K562 (cell line): ENCODE data around the gene PCDHA6. TPM values are rescaled to one million over a fixed set of nuclear protein-coding genes. Genes with fewer than 3 reads are reported as not detected.
A peak's percentile ranks its signal among the peaks of the same experiment; 100 is the strongest.

ENCODE experiments used
- CBX1 ChIP-seq: sonication (generic); IDR thresholded peaks from 2 replicates; pipeline ENCODE4 v1.6.1; 2016; ENCODE audit warnings: antibody characterized with exemption, low read depth, mild to moderate bottlenecking
- CCAR2 ChIP-seq: fragments of 200-400 bp; formaldehyde crosslinking; IDR thresholded peaks from 2 replicates; pipeline ENCODE4 v1.6.1; 2017; ENCODE audit warnings: mild to moderate bottlenecking, low read depth, low read length
- ESRRB ChIP-seq: fragments of 250-450 bp; sonication (Bioruptor Pico); IDR thresholded peaks from 2 replicates; pipeline ENCODE4 v1.5.0; 2020; ENCODE audit warnings: mild to moderate bottlenecking, moderate library complexity, borderline replicate concordance
- HDAC8 ChIP-seq: fragments of 450-650 bp; IDR thresholded peaks from 2 replicates; pipeline ENCODE4 v1.6.1; 2016; ENCODE audit warnings: mild to moderate bottlenecking, missing genetic modification characterization, moderate library complexity, missing compliant biosample characterization
- ILF3 ChIP-seq: fragments of 450-650 bp; IDR thresholded peaks from 2 replicates; pipeline ENCODE4 v1.6.1; 2018; ENCODE audit warnings: antibody characterized with exemption, mild to moderate bottlenecking, moderate library complexity, borderline replicate concordance
- NR3C1 ChIP-seq: sonication (generic); formaldehyde crosslinking; IDR thresholded peaks from 2 replicates; pipeline ENCODE4 v1.8.1; 2022; ENCODE audit warnings: missing genetic modification reagents
- ZKSCAN8 ChIP-seq: fragments of 200-800 bp; sonication (Bioruptor generic); IDR thresholded peaks from 2 replicates; pipeline ENCODE4 v1.6.1; 2016; ENCODE audit warnings: missing genetic modification characterization, missing compliant biosample characterization
- ZNF354B ChIP-seq: fragments of 250-450 bp; sonication (Bioruptor Pico); IDR thresholded peaks from 2 replicates; pipeline ENCODE4 v1.4.0; 2020
- ZNF780A ChIP-seq: fragments of 250-450 bp; sonication (Bioruptor Pico); IDR thresholded peaks from 2 replicates; pipeline ENCODE4 v1.5.0; 2021; ENCODE audit warnings: mild to moderate bottlenecking
- polyA plus RNA-seq, 8 experiments: library from polyadenylated mRNA; depleted of rRNA in 4 of 8; stranded (reverse) in 5 of 8; unstranded in 3 of 8; fragments of >200 nt; fragmentation: Nextera tagmentation in 2 of 8; fragmentation: Illumina TruSeq in 1 of 8; extraction: Ambion mirVana in 2 of 8; extraction: Trizol in 1 of 8; gene quantifications; 2 replicates each; pipeline versions ENCODE4 v1.2.1 to v1.2.3, GENCODE V29; 2011 to 2014; ENCODE audit warnings: inconsistent platforms in 1 of 8, missing spikeins in 1 of 8
- total RNA-seq, 7 experiments: library from RNA; depleted of rRNA in 6 of 7; stranded (reverse); fragments of >200 nt in 6 of 7; fragmentation: Illumina TruSeq in 2 of 7; extraction: Trizol in 2 of 7; gene quantifications; 2 replicates each; pipeline versions ENCODE4 v1.2.1 to v1.2.3, GENCODE V29; 2011 to 2021; ENCODE audit warnings: low replicate concordance in 1 of 7
- TF ChIP-seq, protein P1 (sequence below), 2 experiments: fragments of 450-650 bp; formaldehyde crosslinking in 1 of 2; IDR thresholded peaks; 2 replicates each; pipeline versions ENCODE4 v1.4.0 to v1.6.1; 2014 to 2020; ENCODE audit warnings: mild to moderate bottlenecking in 2 of 2, borderline replicate concordance in 1 of 2, low read depth in 1 of 2
- TF ChIP-seq, protein P2 (sequence below): fragments of 250-450 bp; sonication (Bioruptor Pico); IDR thresholded peaks from 2 replicates; pipeline ENCODE4 v1.4.0; 2020; ENCODE audit warnings: mild to moderate bottlenecking
- TF ChIP-seq, protein P3 (sequence below): fragments of 450-650 bp; conservative IDR thresholded peaks from 2 replicates; pipeline ENCODE4 v1.6.1; 2016; ENCODE audit warnings: missing genetic modification characterization, low read depth, mild to moderate bottlenecking, missing compliant biosample characterization, moderate library complexity
- TF ChIP-seq, protein P4 (sequence below): fragments of 200-800 bp; sonication (Bioruptor generic); IDR thresholded peaks from 2 replicates; pipeline ENCODE4 v1.6.1; 2017; ENCODE audit warnings: missing genetic modification characterization, missing compliant biosample characterization

Gene PCDHA6
- total and polyA plus RNA-seq, 9 of the 15 experiments (the other 6 are each of a cell fraction or from before 2014, with no cell fraction given) = not detected

DNA sequence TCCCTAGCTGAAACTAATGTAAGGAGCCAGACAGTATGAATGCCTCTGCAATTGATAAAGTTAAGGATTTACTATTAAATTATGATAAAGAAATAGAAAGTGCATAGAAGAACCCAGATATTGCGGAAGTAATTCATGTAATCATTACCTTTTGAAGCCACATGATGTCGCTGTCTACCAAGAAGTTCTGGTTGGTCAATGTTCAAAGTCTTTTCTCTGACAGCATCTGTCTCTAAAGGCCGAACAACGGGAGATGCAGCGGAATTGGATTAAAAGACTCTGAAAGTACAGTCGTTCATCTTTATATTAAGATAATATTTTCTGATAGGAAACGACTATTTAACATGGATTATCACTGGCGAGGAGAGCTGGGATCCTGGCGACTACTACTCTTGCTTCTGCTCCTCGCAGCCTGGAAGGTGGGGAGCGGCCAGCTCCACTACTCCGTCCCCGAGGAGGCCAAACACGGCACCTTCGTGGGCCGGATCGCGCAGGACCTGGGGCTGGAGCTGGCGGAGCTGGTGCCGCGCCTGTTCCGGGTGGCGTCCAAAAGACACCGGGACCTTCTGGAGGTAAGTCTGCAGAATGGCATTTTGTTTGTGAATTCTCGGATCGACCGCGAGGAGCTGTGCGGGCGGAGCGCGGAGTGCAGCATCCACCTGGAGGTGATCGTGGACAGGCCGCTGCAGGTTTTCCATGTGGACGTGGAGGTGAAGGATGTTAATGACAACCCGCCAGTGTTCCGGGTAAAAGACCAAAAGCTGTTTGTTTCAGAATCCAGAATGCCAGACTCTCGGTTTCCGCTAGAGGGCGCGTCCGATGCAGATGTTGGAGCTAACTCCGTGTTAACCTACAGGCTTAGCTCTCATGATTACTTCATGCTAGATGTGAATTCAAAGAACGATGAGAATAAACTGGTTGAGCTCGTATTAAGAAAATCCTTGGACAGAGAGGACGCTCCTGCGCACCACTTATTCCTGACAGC lies 13.5 kb downstream of the PCDHA6 start, which contains the start of gene PCDHA8 (continued):
- TF ChIP-seq, protein P1, sequence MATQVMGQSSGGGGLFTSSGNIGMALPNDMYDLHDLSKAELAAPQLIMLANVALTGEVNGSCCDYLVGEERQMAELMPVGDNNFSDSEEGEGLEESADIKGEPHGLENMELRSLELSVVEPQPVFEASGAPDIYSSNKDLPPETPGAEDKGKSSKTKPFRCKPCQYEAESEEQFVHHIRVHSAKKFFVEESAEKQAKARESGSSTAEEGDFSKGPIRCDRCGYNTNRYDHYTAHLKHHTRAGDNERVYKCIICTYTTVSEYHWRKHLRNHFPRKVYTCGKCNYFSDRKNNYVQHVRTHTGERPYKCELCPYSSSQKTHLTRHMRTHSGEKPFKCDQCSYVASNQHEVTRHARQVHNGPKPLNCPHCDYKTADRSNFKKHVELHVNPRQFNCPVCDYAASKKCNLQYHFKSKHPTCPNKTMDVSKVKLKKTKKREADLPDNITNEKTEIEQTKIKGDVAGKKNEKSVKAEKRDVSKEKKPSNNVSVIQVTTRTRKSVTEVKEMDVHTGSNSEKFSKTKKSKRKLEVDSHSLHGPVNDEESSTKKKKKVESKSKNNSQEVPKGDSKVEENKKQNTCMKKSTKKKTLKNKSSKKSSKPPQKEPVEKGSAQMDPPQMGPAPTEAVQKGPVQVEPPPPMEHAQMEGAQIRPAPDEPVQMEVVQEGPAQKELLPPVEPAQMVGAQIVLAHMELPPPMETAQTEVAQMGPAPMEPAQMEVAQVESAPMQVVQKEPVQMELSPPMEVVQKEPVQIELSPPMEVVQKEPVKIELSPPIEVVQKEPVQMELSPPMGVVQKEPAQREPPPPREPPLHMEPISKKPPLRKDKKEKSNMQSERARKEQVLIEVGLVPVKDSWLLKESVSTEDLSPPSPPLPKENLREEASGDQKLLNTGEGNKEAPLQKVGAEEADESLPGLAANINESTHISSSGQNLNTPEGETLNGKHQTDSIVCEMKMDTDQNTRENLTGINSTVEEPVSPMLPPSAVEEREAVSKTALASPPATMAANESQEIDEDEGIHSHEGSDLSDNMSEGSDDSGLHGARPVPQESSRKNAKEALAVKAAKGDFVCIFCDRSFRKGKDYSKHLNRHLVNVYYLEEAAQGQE (IDR thresholded peaks at IDR 0.05; ENCODE audit: borderline replicate concordance) = peak; percentile 24; the same call in 1 of the 2 replicates
- TF ChIP-seq, protein P1 (CRISPR knock-in tag; IDR thresholded peaks at IDR 0.05; ENCODE audit: low read depth) = no peak
- TF ChIP-seq, protein P2, sequence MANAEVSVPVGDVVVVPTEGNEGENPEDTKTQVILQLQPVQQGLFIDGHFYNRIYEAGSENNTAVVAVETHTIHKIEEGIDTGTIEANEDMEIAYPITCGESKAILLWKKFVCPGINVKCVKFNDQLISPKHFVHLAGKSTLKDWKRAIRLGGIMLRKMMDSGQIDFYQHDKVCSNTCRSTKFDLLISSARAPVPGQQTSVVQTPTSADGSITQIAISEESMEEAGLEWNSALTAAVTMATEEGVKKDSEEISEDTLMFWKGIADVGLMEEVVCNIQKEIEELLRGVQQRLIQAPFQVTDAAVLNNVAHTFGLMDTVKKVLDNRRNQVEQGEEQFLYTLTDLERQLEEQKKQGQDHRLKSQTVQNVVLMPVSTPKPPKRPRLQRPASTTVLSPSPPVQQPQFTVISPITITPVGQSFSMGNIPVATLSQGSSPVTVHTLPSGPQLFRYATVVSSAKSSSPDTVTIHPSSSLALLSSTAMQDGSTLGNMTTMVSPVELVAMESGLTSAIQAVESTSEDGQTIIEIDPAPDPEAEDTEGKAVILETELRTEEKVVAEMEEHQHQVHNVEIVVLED = no peak
- TF ChIP-seq HDAC8 (no peak), CBX1 (no peak), ZNF354B (CRISPR knock-in tag) (no peak), CCAR2 (no peak), ZKSCAN8 (CRISPR knock-in tag) (no peak), NR3C1 (CRISPR knock-in tag) (no peak), ZNF780A (no peak), ILF3 (no peak), ESRRB (CRISPR knock-in tag) (no peak)
- TF ChIP-seq, protein P3, sequence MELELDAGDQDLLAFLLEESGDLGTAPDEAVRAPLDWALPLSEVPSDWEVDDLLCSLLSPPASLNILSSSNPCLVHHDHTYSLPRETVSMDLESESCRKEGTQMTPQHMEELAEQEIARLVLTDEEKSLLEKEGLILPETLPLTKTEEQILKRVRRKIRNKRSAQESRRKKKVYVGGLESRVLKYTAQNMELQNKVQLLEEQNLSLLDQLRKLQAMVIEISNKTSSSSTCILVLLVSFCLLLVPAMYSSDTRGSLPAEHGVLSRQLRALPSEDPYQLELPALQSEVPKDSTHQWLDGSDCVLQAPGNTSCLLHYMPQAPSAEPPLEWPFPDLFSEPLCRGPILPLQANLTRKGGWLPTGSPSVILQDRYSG (tag) = no peak
- TF ChIP-seq, protein P4, sequence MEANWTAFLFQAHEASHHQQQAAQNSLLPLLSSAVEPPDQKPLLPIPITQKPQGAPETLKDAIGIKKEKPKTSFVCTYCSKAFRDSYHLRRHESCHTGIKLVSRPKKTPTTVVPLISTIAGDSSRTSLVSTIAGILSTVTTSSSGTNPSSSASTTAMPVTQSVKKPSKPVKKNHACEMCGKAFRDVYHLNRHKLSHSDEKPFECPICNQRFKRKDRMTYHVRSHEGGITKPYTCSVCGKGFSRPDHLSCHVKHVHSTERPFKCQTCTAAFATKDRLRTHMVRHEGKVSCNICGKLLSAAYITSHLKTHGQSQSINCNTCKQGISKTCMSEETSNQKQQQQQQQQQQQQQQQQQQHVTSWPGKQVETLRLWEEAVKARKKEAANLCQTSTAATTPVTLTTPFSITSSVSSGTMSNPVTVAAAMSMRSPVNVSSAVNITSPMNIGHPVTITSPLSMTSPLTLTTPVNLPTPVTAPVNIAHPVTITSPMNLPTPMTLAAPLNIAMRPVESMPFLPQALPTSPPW (CRISPR knock-in tag) = no peak
